Neural cell (in vitro differentiated cells): ENCODE data around the gene NKD2. TPM values are rescaled to one million over a fixed set of nuclear protein-coding genes. Genes with fewer than 3 reads are reported as not detected.

ENCODE experiments used
- H2AFZ ChIP-seq: fragments of 200-600, 300-800 bp; sonication (generic), shearing (Covaris generic); 2 replicates; pipeline ENCODE4 v1.6.0; 2014; ENCODE audit warnings: low read depth, mild to moderate bottlenecking, antibody characterized with exemption, low read length, moderate library complexity
- H3F3A ChIP-seq: fragments of 200-600 bp; shearing (Covaris generic); 2 replicates; pipeline ENCODE4 v1.6.1; 2016; ENCODE audit warnings: mild to moderate bottlenecking, moderate library complexity, mixed read lengths, antibody characterized with exemption, low read length; ENCODE audit not compliant: insufficient read depth, poor library complexity, severe bottlenecking
- H3K27ac ChIP-seq: fragments of 200-600, 300-800 bp; sonication (generic), shearing (Covaris generic); 2 replicates; pipeline ENCODE4 v1.5.1; 2014; ENCODE audit warnings: mild to moderate bottlenecking, low read length, moderate library complexity
- H3K27me3 ChIP-seq: fragments of 300-800, 200-600 bp; sonication (generic), shearing (Covaris generic); 2 replicates; pipeline ENCODE4 v1.6.0; 2014; ENCODE audit warnings: mild to moderate bottlenecking, low read depth, low read length, moderate library complexity; ENCODE audit not compliant: insufficient read depth
- H3K36me3 ChIP-seq: fragments of 300-800, 200-600 bp; sonication (generic), shearing (Covaris generic); 2 replicates; pipeline ENCODE4 v1.5.1; 2014; ENCODE audit warnings: mild to moderate bottlenecking, antibody characterized with exemption, low read length, moderate library complexity; ENCODE audit not compliant: insufficient read depth
- H3K4me2 ChIP-seq: fragments of 300-800, 200-600 bp; sonication (generic), shearing (Covaris generic); 2 replicates; pipeline ENCODE4 v1.6.0; 2014; ENCODE audit warnings: mild to moderate bottlenecking, low read length
- H3K4me3 ChIP-seq: fragments of 300-800, 200-600 bp; sonication (generic), shearing (Covaris generic); 2 replicates; pipeline ENCODE4 v1.5.1; 2014; ENCODE audit warnings: mild to moderate bottlenecking, low read length, moderate library complexity
- H3K79me2 ChIP-seq: fragments of 200-600 bp; shearing (Covaris generic); replicated peaks from 2 replicates; pipeline ENCODE4 v1.6.0; 2014; ENCODE audit warnings: mild to moderate bottlenecking, low read length, moderate library complexity; ENCODE audit not compliant: insufficient read depth
- H3K9ac ChIP-seq: fragments of 300-800, 200-600 bp; sonication (generic), shearing (Covaris generic); 2 replicates; pipeline ENCODE4 v1.6.1; 2016; ENCODE audit warnings: mild to moderate bottlenecking, low read length, mixed read lengths
- H3K9me2 ChIP-seq: fragments of 200-600 bp; shearing (Covaris generic); 2 replicates; pipeline ENCODE4 v1.6.1; 2016; ENCODE audit warnings: mild to moderate bottlenecking, low read length, mixed read lengths; ENCODE audit not compliant: insufficient read depth
- H3K9me3 ChIP-seq: fragments of 200-600, 300-800 bp; sonication (generic), shearing (Covaris generic); 2 replicates; pipeline ENCODE4 v1.6.1; 2016; ENCODE audit warnings: mild to moderate bottlenecking, mixed run types, low read length, moderate library complexity, mixed read lengths
- H4K20me1 ChIP-seq: fragments of 200-600 bp; shearing (Covaris generic); 2 replicates; pipeline ENCODE4 v1.6.1; 2016; ENCODE audit warnings: mild to moderate bottlenecking, mixed run types; ENCODE audit not compliant: insufficient read depth
- CTCF ChIP-seq: fragments of 450-650 bp; IDR thresholded peaks from 2 replicates; pipeline ENCODE4 v1.5.1; 2014; ENCODE audit warnings: antibody characterized with exemption, mild to moderate bottlenecking, moderate library complexity; ENCODE audit not compliant: poor library complexity, severe bottlenecking
- EP300 ChIP-seq: fragments of 450-650 bp; conservative IDR thresholded peaks from 2 replicates; pipeline ENCODE4 v1.6.1; 2014; ENCODE audit warnings: antibody characterized with exemption, mild to moderate bottlenecking, moderate library complexity; ENCODE audit not compliant: poor library complexity, severe bottlenecking
- EZH2 ChIP-seq: fragments of 200-600, 300-800 bp; shearing (Covaris generic), sonication (generic); IDR thresholded peaks from 2 replicates; pipeline ENCODE4 v1.6.1; 2014; ENCODE audit warnings: antibody characterized with exemption, low read length, borderline replicate concordance, mild to moderate bottlenecking; ENCODE audit not compliant: insufficient read depth, poor library complexity, severe bottlenecking
- MXI1 ChIP-seq: fragments of 450-650 bp; conservative IDR thresholded peaks from 2 replicates; pipeline ENCODE4 v1.6.1; 2014; ENCODE audit warnings: antibody characterized with exemption, mild to moderate bottlenecking; ENCODE audit not compliant: poor library complexity, severe bottlenecking
- POLR2AphosphoS5 ChIP-seq: IDR thresholded peaks from 2 replicates; pipeline ENCODE4 v1.6.1; 2012
- RAD21 ChIP-seq: fragments of 450-650 bp; conservative IDR thresholded peaks from 2 replicates; pipeline ENCODE4 v1.6.1; 2014; ENCODE audit warnings: antibody characterized with exemption, mild to moderate bottlenecking, moderate library complexity
- REST ChIP-seq: IDR thresholded peaks from 2 replicates; pipeline ENCODE4 v1.6.1; 2012; ENCODE audit warnings: borderline replicate concordance
- SMC3 ChIP-seq: fragments of 450-650 bp; conservative IDR thresholded peaks from 2 replicates; pipeline ENCODE4 v1.6.1; 2014; ENCODE audit warnings: antibody characterized with exemption, mild to moderate bottlenecking, moderate library complexity; ENCODE audit not compliant: poor library complexity
- TAF1 ChIP-seq: IDR thresholded peaks from 2 replicates; pipeline ENCODE4 v1.6.1; 2012; ENCODE audit warnings: low read depth
- polyA plus RNA-seq: library from polyadenylated mRNA; depleted of rRNA; stranded (reverse); fragments of >200 nt; gene quantifications from 2 replicates; pipeline ENCODE4 v1.2.3, GENCODE V29; 2014

Gene NKD2
- polyA plus RNA-seq, 1 donor from 2014 or later, result 7.2 TPM

- H3K27me3 ChIP-seq, result no peaks in the 10 kb centered on the region
- H4K20me1 ChIP-seq, result no peaks in the 10 kb centered on the region
- H3K4me2 ChIP-seq, result no peak overlapping the region
- TF ChIP-seq EP300, result no peak
- no peak for TF ChIP-seq RAD21
- H3K4me3 ChIP-seq, result no peak overlapping the region
- no peaks in the 10 kb centered on the region for H3K79me2 ChIP-seq
- H3K9ac ChIP-seq, result no peak overlapping the region
- H3K27ac ChIP-seq, result no peak overlapping the region
- H3K9me2 ChIP-seq, result no peaks in the 10 kb centered on the region
- H3K36me3 ChIP-seq, result no peaks in the 10 kb centered on the region
- no peaks in the 10 kb centered on the region for H3K9me3 ChIP-seq
- H3F3A ChIP-seq, result no peaks in the 10 kb centered on the region
- H2AFZ ChIP-seq, result no peak overlapping the region
These were observed 56.0 kb downstream of the NKD2 start for GRCh38 chr5:1064383-1065142.

- Histone ChIP-seq H3K4me3 (no peak overlapping the region), H3K4me2 (no peak overlapping the region), H4K20me1 (no peaks in the 10 kb centered on the region), H3F3A (no peaks in the 10 kb centered on the region), H3K9me2 (no peaks in the 10 kb centered on the region), H3K9me3 (no peaks in the 10 kb centered on the region), H3K27me3 (no peaks in the 10 kb centered on the region), H3K9ac (no peak overlapping the region), H3K79me2 (no peaks in the 10 kb centered on the region), H3K36me3 (no peaks in the 10 kb centered on the region), H3K27ac (no peak overlapping the region), H2AFZ (no peak overlapping the region)
- no peak for TF ChIP-seq TAF1
- no peak for TF ChIP-seq POLR2AphosphoS5
- TF ChIP-seq REST, result no peak
- no peak for TF ChIP-seq SMC3
- no peak for TF ChIP-seq EP300
- no peak for TF ChIP-seq RAD21
- no peak for TF ChIP-seq CTCF
- TF ChIP-seq MXI1, result no peak
- no peak for TF ChIP-seq EZH2
These were observed 56.6 kb downstream of the NKD2 start for GRCh38 chr5:1065143-1065750.
